ENCODE data around the gene KIF1A.

The KIF1A gene

GRCh38 chr2:240730501-240731177, 89.4 kb downstream of the KIF1A start:
- DNase-seq: no peak

DNA sequence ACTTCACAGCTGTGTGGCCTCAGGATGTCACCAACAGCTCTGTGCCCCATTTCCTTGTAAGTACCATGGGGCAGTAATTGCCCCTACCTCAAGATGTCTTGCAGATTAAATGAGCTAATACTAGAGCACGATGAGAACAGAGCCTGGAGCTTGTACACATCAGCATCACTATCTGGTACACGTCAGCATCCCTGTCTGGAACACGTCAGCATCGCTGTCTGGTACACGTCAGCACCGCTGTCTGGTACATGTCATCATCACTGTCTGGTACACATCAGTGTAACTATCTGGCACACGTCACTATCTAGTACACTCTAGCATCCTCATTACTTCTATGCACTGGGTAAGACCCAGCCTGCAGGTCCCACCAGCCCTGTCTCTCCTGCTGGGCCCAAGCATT, 91.2 kb downstream of the KIF1A start:
- no peak for DNase-seq

DNA sequence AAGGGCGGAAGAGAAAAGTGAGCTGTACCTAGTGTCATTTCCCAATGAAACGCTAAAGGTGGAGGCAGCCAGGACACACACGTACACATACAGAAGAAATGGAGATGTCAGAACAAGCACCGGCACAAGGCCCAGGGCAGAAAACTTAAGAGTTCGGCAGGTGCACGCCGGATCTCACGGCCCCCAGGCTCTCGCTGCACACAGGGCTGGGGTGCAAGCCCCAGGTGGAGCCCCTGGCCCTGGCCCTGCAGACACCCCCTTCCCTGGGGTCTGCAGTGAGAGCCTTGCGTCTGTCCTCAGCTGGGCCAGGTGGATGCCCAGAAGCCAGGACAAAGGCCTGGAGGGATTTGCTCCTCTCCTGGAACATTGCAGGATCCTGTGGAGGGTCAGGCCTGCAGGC, 91.7 kb downstream of the KIF1A start:
- DNase-seq: no peak

DNA sequence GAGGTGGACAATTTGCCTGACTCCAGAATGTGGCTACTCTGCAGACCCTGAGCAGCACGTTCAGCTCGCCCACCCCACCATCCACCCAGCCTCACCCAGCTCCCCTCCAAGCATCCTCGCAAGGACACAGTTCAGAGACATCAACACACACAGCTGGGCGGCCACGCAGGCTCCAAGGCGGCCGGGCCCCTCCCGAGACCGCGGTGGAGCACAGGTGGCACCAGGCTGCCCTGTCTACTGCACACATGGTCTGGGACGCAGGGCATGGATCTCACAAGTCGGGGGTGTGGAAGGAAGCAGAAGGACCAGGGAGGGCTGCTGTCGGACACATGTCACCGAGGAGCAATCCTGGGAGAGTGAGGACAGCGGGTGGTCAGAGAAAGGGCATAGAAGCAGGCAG, 92.1 kb downstream of the KIF1A start:
- no peak for DNase-seq

DNA sequence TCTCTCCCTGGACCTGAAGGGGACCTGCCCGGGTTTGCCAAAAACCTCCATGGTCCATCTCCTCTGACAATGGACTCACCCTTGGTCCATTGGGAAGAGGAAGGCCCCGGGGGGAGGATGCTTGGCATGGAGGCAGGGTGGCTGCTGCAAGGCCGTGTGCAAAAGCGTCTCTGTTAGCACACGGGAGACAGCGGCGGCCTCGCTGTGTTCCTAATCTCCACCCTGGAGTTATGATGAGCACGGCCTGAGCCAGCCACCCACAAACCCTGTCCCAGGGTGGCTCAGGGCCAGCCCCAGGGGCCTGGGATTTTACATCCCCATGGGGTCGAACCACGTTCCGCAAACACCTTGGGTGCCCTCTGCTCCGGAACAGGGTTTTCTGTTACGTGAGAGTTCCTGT, 92.6 kb downstream of the KIF1A start:
- no peak for DNase-seq

DNA sequence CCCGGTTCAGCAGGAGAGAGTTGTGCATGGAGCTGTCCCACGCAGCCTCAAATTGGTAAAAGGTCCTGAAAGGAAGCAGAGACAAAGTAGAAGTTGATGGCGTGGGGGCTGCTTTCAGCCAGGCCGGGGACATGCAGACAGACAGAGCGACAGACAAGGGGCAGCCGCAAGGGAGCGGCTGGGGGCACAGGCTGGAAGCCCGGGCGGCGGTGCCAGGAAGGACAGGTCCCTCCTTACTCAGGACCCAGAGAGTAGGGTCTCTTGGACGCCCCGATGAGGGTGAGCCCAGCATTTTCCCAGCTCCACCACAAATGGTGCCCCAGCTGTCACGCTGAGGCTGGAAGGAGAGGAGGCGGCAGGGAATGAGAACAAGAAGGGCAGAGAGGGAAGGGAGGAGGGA, 93.1 kb downstream of the KIF1A start:
- no peak for DNase-seq

DNA sequence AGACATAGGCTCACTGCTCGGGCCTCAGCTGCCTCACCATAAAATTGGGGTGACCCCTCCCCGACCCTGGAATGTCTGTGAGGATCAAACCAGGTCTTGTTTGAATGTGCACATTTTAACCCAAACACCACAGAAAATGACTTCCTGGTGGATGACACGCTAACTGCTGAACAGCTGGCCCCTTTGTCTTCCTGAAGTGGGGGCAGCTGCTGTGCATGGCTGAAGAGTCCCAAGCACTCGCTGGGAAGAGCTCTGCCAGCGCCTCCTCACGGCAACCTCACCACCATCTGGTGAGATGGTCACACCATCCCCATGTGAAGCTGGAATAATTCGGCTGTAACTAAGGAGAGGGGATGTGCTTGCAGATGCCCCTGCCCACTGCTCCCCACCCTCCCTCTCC, 94.3 kb downstream of the KIF1A start:
- no peak for DNase-seq

DNA sequence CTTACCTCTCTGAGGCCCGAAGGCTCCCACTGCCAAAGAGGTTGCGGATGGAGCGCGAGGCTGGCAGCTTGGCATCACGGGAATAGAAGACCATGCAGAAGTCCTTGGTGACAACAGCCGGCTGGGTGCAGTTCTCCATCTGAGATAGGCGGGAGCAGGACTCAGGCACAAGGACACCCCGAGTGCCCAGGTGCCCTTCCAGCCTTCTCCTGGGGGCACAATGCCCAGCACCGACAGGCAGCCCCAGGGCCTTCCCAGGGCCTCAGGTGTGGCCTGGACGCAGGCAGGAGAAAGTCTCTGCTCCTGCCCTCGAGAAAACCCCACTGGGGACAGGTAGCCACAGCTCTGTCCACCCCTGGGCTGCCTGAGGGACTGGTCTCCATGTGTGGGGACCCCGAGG, 94.8 kb downstream of the KIF1A start:
- DNase-seq: no peak

DNA sequence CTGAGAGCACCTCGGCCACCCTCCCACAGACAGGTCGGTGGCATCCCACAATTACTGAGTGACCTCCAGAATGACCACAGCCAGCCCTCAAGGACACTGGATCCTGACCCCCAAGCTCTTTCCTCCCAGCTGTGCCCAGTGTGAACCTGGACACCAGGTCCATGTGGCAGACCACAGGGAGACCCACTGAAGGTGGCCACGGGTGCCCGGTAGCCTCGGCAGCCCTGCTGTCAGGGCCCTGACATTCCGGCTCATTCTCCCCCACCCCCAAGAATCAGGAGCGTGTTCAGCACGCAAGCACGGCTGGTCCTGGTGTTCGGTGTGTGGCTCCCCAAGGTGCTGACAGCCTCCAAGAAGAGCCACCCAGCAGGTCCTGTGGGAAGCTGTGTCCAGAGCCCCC, 95.6 kb downstream of the KIF1A start:
- no peak for DNase-seq

- no peak for DNase-seq
Observed at GRCh38 chr2:240723851-240724250, 96.2 kb downstream of the KIF1A start.

DNA sequence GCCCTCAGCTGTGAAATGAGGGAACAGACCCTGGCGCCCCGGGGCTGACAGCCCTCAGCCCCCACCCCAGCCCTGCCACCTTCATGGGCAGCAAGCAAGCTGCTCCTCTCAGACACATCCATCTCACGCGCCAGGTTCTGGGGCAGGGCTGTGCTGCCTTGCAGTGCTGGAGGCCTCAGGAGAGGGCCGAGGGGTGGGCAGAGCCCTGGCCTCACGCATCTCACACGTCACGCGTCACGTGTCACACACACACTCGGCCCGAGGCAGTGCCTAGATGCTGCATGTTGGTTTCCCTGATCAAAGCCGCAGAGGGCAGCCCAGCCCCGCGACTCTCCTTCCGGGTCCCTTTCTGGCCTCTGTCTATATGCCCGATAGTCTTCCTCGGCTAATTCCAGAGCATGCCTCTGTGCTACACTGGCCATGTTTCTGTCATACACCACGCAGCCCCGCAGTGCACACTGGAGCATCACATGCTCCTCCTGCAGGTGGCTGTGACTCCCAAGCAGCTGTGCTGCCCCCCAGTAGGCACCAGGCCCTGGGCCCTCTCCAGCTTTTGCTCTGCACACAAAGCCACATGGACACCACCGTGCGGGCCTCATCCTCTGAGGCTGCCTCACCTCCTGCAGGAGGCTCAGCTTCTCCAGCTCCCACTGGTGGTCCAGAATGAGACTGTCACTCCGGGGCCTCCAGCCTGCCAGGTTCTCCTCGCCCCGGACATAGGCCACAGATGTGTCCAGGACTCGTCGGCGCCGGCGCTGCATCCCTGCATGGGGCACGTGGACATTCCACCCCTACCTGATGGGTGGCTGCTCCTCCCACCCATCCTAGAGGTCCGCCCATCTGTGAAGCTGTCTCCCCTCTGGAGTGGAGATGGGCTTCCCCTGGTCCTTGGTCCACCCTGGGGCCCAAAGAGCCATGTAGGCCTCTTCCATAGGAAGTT, 97.0 kb downstream of the KIF1A start:
- no peak for DNase-seq

DNA sequence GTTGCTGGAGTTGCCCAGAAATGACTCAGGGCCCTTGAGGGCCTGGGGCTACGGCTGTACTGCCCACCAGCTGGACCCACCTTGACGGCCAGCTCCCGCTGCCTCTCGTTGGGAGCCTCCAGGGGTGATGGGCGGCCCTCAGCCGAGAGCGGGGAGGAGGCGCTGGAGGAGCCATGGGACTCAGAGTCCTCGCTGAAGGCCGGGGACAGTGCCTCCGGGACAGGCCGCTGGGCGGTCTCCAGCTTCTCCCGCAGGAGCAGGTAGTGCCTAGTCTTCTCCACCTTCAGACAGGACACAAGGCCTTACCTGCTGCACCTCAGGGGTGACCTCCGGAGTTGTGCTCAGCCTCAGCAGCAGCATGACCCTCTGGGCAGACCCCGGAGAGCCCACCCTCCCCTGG, 97.6 kb downstream of the KIF1A start:
- no peak for DNase-seq

DNA sequence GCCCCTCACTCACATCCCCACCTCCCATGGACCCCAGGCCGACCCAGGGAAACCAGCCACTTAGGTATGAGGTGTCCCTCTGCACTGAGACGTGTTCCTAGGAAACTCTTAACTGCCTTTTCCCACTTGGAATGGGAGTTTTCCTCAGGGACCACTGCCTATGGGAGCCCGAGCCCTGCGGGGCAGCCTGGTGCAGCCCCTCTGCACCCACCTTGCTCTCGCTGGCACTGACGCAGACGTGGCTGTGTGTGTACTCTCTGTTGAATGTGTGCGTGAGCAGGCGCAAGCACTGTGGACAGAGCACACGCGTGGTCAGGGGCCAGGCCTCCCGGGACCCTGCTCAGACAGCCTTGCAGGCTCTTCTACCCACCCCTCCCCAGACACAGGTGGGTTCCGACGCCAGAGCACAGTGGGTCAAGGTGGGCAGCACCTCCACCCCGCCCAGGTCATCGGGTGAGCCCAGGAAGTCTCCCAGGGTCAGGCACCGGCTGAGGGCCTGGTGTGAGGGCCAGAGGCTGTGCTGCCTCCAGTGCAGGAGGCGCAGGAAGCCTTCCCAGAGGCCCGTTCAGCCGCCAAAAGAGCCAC, 98.3 kb downstream of the KIF1A start:
- no peak for DNase-seq

GRCh38 chr2:240720686-240721595, 99.1 kb downstream of the KIF1A start:
- no peak for DNase-seq

DNA sequence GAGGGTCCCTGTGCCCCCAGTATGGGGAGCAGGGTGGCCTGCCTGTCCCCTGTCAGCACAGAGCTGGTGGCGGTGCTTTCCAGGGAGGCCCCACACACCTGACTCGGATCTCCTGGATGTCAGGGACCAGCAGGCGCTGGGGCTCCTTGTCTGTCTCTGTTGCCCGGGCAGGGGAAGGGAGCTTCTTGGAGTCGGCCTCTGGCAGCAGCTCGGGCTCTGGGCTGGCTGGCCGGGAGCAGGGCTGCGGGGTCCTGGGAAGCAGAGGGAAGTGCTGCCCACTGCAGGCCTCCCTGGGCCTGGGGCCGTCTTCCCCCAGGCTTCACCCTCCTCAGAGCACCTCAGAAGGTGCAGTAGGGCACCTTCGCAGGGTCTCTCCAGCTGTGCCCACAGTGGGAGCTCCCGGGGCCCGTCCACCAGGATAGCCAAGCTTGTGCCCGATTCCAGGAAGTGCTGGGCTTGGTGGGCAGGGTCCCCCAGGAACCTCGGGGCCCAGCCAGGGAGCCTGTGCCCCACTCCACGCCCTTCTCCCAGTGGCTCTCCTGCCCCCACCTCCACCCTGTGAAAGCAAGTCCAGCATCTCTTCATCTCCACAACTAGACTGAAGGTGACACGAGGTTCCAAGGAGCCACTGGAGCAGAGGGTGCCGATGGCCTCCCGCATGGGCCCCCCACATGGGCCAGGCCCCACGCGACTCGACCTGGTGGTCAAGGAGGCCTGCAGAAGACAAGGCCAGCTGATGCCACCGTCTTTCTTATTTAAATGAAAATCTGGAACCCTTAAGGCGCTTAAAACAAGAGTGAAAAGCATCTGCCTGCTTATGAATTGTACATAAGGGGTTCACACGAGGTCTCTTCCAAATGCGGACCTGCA, 100.1 kb downstream of the KIF1A start:
- DNase-seq: no peak

GRCh38 chr2:240718896-240719490, 101.0 kb downstream of the KIF1A start:
- no peak for DNase-seq

- no peak for DNase-seq
Observed at GRCh38 chr2:240717681-240718581, 102.1 kb downstream of the KIF1A start.

DNA sequence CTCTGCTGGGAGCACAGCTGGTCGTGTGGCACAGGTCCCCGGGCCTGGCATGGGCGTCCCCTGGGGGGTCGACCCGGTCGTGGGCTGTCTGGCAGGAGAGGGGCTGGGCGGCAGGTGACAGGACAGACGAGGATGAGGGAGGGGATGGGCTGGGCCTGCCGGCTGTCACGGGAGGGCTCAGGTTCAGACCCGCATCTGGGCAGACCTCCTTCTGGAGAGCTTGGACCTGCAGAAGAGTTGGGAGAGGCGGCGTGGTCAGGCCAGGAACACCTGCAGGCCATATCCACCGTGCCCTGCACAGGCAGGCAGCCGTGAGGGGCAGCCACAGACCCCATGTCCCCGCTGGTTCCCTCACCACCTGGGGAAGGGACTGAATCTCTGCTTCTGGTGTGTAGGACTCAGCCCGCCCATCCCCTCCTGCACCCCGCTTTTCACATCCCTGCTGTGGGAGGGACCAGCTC, 102.8 kb downstream of the KIF1A start:
- no peak for DNase-seq

GRCh38 chr2:240716130-240716798, 103.8 kb downstream of the KIF1A start:
- no peak for DNase-seq
